Mesendoderm (in vitro differentiated cells): ENCODE results near the gene SVOP.
"Not testable (repeated sequence)": the region's sequence is repeated elsewhere in the genome, so short reads cannot be mapped to it uniquely, and the experiment has no call there.

Source experiments
- DNase-seq: peaks from one replicate; pipeline ENCODE4 v3.0.0; 2013
- H2AK5ac ChIP-seq: 2 replicates; pipeline ENCODE4 v1.6.1; 2013; ENCODE audit warnings: low read length, inconsistent platforms
- H2BK120ac ChIP-seq: 2 replicates; pipeline ENCODE4 v1.6.1; 2013; ENCODE audit warnings: low read depth, mild to moderate bottlenecking, low read length, moderate library complexity, mixed read lengths
- H2BK15ac ChIP-seq: replicated peaks from 2 replicates; pipeline ENCODE4 v1.6.1; 2013; ENCODE audit warnings: low read depth, mild to moderate bottlenecking, moderate library complexity
- H2BK5ac ChIP-seq: 2 replicates; pipeline ENCODE4 v1.6.1; 2013; ENCODE audit warnings: low read length, inconsistent platforms
- H3K18ac ChIP-seq: 2 replicates; pipeline ENCODE4 v1.6.1; 2013; ENCODE audit warnings: mild to moderate bottlenecking, low read length, mixed read lengths
- H3K23ac ChIP-seq: one replicate; pipeline ENCODE4 v1.6.1; 2013; ENCODE audit warnings: low read length
- H3K27ac ChIP-seq: 2 replicates; pipeline ENCODE4 v1.5.1; 2013; ENCODE audit warnings: low read depth, mild to moderate bottlenecking, inconsistent platforms, low read length, moderate library complexity
- H3K27me3 ChIP-seq: 2 replicates; pipeline ENCODE4 v1.6.1; 2013; ENCODE audit warnings: low read length, control low read depth, mild to moderate bottlenecking, inconsistent platforms; ENCODE audit not compliant: insufficient read depth, poor library complexity
- H3K36me3 ChIP-seq: 2 replicates; pipeline ENCODE4 v1.6.1; 2013; ENCODE audit warnings: low read length, inconsistent platforms; ENCODE audit not compliant: control insufficient read depth, insufficient read depth
- H3K4ac ChIP-seq: one replicate; pipeline ENCODE4 v1.6.1; 2013; ENCODE audit warnings: low read depth, mild to moderate bottlenecking, low read length, moderate library complexity
- H3K4me1 ChIP-seq: 2 replicates; pipeline ENCODE4 v1.6.1; 2013; ENCODE audit warnings: low read depth, low read length, inconsistent platforms; ENCODE audit not compliant: control insufficient read depth
- H3K4me2 ChIP-seq: 2 replicates; pipeline ENCODE4 v1.6.1; 2013; ENCODE audit warnings: low read length
- H3K4me3 ChIP-seq: 2 replicates; pipeline ENCODE4 v1.5.1; 2013; ENCODE audit warnings: mild to moderate bottlenecking, low read length
- H3K56ac ChIP-seq: one replicate; pipeline ENCODE4 v1.6.1; 2013; ENCODE audit warnings: low read length
- H3K79me1 ChIP-seq: 2 replicates; pipeline ENCODE4 v1.6.1; 2013; ENCODE audit warnings: low read length, inconsistent platforms
- H3K79me2 ChIP-seq: 2 replicates; pipeline ENCODE4 v1.6.1; 2013; ENCODE audit warnings: mild to moderate bottlenecking, low read length; ENCODE audit not compliant: control insufficient read depth, insufficient read depth
- H3K9ac ChIP-seq: 2 replicates; pipeline ENCODE4 v1.6.1; 2013; ENCODE audit warnings: low read length, inconsistent platforms
- H4K5ac ChIP-seq: one replicate; pipeline ENCODE4 v1.6.1; 2013; ENCODE audit warnings: low read length
- H4K8ac ChIP-seq: one replicate; pipeline ENCODE4 v1.6.1; 2013; ENCODE audit warnings: low read depth, mild to moderate bottlenecking, control low read depth, low read length, moderate library complexity
- WGBS: extraction: QIAGEN DNeasy Blood & Tissue Kit; methylation state at CpG from one replicate; pipeline ENCODE4 v1.1.7; 2013; ENCODE audit warnings: low lambda C conversion rate, missing lambda C conversion rate; ENCODE audit not compliant: insufficient coverage; ENCODE audit errors: extremely low coverage; 5-methylcytosine and 5-hydroxymethylcytosine counted together

Gene SVOP

DNA sequence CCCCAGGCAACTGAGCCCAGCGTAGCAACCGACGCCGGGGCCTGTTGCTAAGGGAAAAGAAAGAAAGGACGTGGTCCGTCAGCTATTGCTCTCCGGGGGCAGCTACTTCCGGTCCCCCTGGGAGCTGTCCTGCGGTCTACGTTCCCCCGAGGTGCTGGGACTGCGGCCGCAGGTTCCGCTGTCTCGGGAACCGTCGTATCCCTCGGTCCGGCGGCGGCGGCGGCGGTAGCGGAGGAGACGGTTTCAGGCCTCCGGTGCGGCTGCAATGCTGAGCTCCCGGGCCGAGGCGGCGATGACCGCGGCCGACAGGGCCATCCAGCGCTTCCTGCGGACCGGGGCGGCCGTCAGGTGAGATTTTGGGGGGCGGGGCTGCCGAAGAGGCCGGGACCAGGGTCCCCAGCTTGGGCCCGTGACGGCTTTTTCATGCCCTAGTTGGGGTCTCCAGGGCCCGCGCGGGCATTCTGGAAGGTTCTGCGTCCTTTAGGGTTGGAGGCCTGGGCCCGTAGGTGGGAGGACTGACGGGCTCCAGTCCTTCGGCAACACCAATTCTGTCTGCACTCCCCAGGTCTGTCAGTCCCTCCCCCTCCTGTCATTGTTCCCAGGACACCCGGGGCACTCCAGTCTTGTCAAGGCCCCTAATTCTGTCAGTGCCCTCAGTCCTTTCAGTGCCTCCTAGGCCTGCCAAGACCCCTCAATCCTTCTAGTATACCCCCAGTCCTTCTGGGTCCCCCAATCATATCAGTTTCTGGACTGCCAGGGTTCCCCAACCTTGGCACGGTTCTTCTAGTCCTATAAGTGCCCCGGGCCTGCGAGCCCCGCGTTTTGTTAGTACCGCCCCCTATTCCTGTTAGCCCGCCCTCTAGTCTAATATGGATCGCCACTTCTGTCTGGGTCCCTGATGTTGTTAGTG, 31.8 kb upstream of the SVOP start, which contains the start of gene USP30:
USP30 (plus strand) TSS at position 163 of the 910 bp plus-strand sequence; CDS start at position 266, 103 bp downstream.
- H2AK5ac ChIP-seq: no peak within 1 kb of the TSS
- H3K4me3 ChIP-seq: peak within 1 kb of the TSS; percentile 95
- H4K8ac ChIP-seq: no peak within 1 kb of the TSS
- H4K5ac ChIP-seq: no peak within 1 kb of the TSS
- H2BK5ac ChIP-seq: no peak within 1 kb of the TSS
- peak within 1 kb of the TSS; percentile 85 for H3K56ac ChIP-seq
- H3K79me1 ChIP-seq: no peaks in the 10 kb centered on the region
- no peaks in the 10 kb centered on the region for H3K36me3 ChIP-seq
- no peaks in the 10 kb centered on the region for H3K79me2 ChIP-seq
- no peak within 1 kb of the TSS for H3K23ac ChIP-seq
- no peak within 1 kb of the TSS for H2BK15ac ChIP-seq
- DNase-seq: peak; percentile 92
- H3K27me3 ChIP-seq: no peaks in the 10 kb centered on the region
- H3K4me1 ChIP-seq: no peaks in the 10 kb centered on the region
- H3K9ac ChIP-seq: peak within 1 kb of the TSS; percentile 82
- H3K4ac ChIP-seq: no peak within 1 kb of the TSS
- peak within 1 kb of the TSS; percentile 98 for H3K4me2 ChIP-seq
- no peak within 1 kb of the TSS for H3K27ac ChIP-seq
- no CpG with 5 or more reads among the region's 61 CpGs for WGBS
- peak within 1 kb of the TSS; percentile 73 for H3K18ac ChIP-seq
- no peak within 1 kb of the TSS for H2BK120ac ChIP-seq

DNA sequence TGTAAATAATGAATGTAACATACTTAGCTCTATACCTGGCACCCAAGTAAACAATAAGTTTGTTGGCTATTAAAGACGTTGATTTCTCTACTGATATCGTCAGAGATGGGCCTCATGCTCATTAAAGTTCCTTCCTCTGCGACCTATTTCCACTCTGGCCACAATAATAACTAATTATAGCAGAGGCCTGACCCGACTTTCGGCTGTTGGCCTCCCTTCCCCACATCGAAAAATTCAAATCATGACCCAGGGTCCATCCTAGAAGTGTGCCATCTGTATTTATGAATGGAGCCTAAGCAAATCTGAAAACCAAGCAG, 31.2 kb upstream of the SVOP start:
- DNase-seq: no peak
- H3K4me3 ChIP-seq: no peak overlapping the region
- H3K4ac ChIP-seq: no peak overlapping the region
- H3K79me2 ChIP-seq: no peaks in the 10 kb centered on the region
- no CpG with 5 or more reads among the region's 6 CpGs for WGBS
- H2AK5ac ChIP-seq: no peak overlapping the region
- peak overlapping the region; percentile 30 for H3K9ac ChIP-seq
- H3K27me3 ChIP-seq: no peaks in the 10 kb centered on the region
- H3K36me3 ChIP-seq: no peaks in the 10 kb centered on the region
- H3K56ac ChIP-seq: peak overlapping the region; percentile 30
- no peak overlapping the region for H3K27ac ChIP-seq
- no peak overlapping the region for H3K23ac ChIP-seq
- no peaks in the 10 kb centered on the region for H3K4me1 ChIP-seq
- no peak overlapping the region for H2BK120ac ChIP-seq
- H3K4me2 ChIP-seq: peak overlapping the region; percentile 12
- no peaks in the 10 kb centered on the region for H3K79me1 ChIP-seq
- H3K18ac ChIP-seq: no peak overlapping the region
- no peak overlapping the region for H4K5ac ChIP-seq
- no peak overlapping the region for H4K8ac ChIP-seq
- no peak overlapping the region for H2BK5ac ChIP-seq
- H2BK15ac ChIP-seq: no peak overlapping the region

DNA sequence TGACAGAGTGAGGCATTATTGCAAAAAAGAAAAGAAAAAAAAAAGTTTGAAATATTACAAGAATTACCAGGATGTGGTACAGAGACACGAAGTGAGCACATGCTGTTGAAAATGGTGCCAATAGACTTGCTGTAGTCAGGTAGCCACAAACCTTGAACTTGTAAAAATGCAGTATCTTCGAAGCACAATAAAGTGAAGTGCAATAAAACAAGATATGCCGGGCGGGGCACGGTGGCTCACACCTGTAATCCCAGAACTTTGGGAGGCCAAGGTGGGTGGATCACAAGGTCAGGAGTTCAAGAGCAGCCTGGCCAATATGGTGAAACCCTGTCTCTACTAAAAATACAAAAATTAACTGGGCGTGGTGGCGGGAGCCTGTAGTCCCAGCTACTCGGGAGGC, 28.9 kb upstream of the SVOP start:
- H3K4ac ChIP-seq, H3K27me3 ChIP-seq, H3K18ac ChIP-seq, H3K79me1 ChIP-seq, H2BK120ac ChIP-seq, H3K4me1 ChIP-seq, H3K79me2 ChIP-seq, DNase-seq, H3K36me3 ChIP-seq, H2AK5ac ChIP-seq, H3K4me2 ChIP-seq, H3K9ac ChIP-seq, H3K4me3 ChIP-seq, H4K5ac ChIP-seq, H4K8ac ChIP-seq, H2BK5ac ChIP-seq, H3K56ac ChIP-seq, H3K23ac ChIP-seq, H3K27ac ChIP-seq, H2BK15ac ChIP-seq: not testable (repeated sequence)
- no CpG with 5 or more reads among the region's 8 CpGs for WGBS

DNA sequence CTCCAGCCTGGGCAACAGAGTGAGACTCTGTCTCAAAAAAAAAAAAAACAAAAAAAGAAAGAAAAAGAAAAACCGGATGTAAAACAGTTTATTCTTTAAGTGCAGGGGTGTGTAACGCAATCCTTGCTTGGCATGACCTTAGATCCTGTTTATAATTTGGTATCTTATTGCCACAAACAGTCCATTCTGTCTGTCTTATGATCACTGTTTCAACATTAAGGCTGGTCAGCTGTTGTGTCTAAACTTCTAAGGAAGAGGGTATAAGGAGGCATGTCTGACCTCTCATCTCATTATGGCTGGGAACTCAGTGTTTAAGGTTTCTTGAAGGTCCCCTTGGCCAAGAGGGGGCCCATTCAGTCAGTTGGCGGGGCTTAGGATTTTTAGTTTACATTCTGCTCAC, 27.8 kb upstream of the SVOP start:
- WGBS: no CpG with 5 or more reads among the region's 3 CpGs
- not testable (repeated sequence) for H4K5ac ChIP-seq, H3K4me1 ChIP-seq, DNase-seq, H3K4me2 ChIP-seq, H3K18ac ChIP-seq, H3K9ac ChIP-seq, H3K79me2 ChIP-seq, H3K27ac ChIP-seq, H3K23ac ChIP-seq, H3K36me3 ChIP-seq, H2BK15ac ChIP-seq, H3K79me1 ChIP-seq, H2AK5ac ChIP-seq, H2BK120ac ChIP-seq, H3K4me3 ChIP-seq, H3K56ac ChIP-seq, H2BK5ac ChIP-seq, H3K4ac ChIP-seq, H3K27me3 ChIP-seq, H4K8ac ChIP-seq

DNA sequence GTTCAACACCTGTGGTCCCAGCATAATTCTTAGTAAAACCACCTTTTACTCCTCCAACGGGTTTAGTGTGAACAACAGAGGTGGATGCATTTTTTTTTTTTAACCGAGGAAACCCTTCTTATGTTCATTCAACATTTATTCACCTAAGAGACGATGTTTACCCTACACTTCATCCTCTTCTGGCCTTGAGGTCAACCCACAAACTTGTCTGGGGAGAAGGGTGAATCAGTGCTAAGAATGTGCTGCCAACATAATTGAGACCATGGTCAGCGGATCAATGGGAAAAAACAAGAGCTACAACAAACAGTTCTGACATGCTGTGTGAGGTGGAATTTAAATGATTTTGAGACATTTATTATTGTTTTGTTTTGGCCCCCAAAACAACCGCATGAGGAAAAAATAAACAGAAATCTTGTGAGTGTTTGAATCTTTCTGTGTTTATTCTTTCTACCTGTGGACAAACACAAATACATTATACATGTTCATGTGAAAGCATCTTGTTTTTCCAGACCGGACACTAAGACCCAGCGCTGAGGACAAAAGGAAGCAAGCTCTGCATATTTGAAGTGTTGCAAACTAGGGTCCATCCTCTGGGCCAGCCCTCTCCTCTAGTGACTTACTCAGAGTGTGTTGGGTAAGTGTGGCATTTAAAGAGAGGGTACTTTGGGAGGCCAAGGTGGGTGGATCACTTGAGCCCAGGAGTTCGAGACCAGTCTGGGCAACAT, 26.4 kb upstream of the SVOP start:
- H3K18ac ChIP-seq: no peak overlapping the region
- no peak overlapping the region for H4K8ac ChIP-seq
- H3K23ac ChIP-seq: no peak overlapping the region
- no peak overlapping the region for H3K4me2 ChIP-seq
- H3K27ac ChIP-seq: no peak overlapping the region
- no peak overlapping the region for H3K4me3 ChIP-seq
- H3K36me3 ChIP-seq: no peaks in the 10 kb centered on the region
- H2BK120ac ChIP-seq: no peak overlapping the region
- no peak overlapping the region for H3K4ac ChIP-seq
- no peaks in the 10 kb centered on the region for H3K4me1 ChIP-seq
- H3K79me1 ChIP-seq: no peaks in the 10 kb centered on the region
- no peak overlapping the region for H2AK5ac ChIP-seq
- no peak overlapping the region for H3K9ac ChIP-seq
- H4K5ac ChIP-seq: no peak overlapping the region
- no peaks in the 10 kb centered on the region for H3K27me3 ChIP-seq
- DNase-seq: no peak
- no peak overlapping the region for H2BK5ac ChIP-seq
- no peaks in the 10 kb centered on the region for H3K79me2 ChIP-seq
- WGBS: no CpG with 5 or more reads among the region's 8 CpGs
- no peak overlapping the region for H2BK15ac ChIP-seq
- no peak overlapping the region for H3K56ac ChIP-seq
